Frontal cortex (tissue), 4 donors: ENCODE results near the gene ZSCAN25. TPM values are rescaled to one million over a fixed set of nuclear protein-coding genes. Genes with fewer than 3 reads are reported as not detected.
"Not testable (repeated sequence)": the region's sequence is repeated elsewhere in the genome, so short reads cannot be mapped to it uniquely, and the experiment has no call there.

Experiments
- DNase-seq, 2 donors: peaks; one replicate each; pipeline ENCODE4 v3.0.0; 2012; ENCODE audit warnings: low spot score in 2 of 2
- FAIRE-seq: peaks from 2 replicates; lab custom pipeline; 2012; peaks lifted over from hg19 to GRCh38; lab: Jason Lieb, UNC
- total RNA-seq: library from RNA; depleted of rRNA; stranded (reverse); fragments of >200 nt; gene quantifications from one replicate; pipeline ENCODE4 v1.2.3, GENCODE V29; 2014
- donor health status: control.
- donor health status: control.
- donor health status: control.

Gene ZSCAN25
- 12.2 TPM for total RNA-seq

DNA sequence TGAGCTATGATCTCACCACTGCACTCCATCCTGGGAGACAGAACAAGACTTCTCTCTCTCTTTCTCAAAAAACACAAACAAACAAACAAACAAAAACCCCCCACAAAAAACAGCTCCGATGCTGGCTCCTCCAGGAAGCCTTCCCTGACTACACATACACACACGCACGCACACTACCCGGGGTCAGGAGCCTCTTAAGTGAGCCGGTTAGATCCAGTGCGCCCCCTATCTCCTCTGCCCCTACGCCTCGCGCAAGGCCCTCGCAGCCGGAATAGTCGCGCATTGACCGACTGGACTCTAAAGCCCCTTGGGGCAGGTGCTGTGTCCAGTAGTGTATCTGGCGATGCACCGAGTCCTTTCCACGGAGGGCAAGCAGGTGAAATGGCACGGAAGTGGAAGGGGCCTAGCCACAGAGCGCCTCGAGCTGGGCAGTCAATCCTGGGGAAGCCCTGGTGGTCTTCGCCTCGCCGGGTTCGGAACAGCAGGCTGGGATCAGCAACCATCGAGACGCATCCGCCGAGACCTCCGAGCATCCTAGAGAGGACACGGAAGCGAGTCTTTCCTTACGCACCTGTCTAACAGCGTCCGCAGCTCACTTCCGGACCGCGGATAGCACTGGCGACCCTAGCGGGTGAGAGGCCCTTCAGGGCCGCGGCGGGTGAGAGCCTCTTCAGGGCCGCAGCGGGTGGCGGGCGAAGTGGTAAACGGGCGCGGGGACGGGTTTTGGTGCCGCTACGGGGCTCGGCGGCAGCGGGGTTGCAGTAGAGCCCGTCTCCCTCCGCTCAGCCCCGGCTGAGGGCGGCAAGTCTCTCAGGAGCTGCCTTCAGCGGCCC, at the start of gene ZSCAN25:
Gene ZSCAN25, plus strand, starts transcription at position 588 of the 833 bp plus-strand sequence. CDS start 2,661 bp downstream, outside the sequence.
- DNase-seq (peak; percentile 83 to 90), FAIRE-seq (no peak)

- not testable (repeated sequence) for DNase-seq, FAIRE-seq
These were observed 48.0 kb upstream of the ZSCAN25 start for GRCh38 chr7:99568770-99569169.

DNA sequence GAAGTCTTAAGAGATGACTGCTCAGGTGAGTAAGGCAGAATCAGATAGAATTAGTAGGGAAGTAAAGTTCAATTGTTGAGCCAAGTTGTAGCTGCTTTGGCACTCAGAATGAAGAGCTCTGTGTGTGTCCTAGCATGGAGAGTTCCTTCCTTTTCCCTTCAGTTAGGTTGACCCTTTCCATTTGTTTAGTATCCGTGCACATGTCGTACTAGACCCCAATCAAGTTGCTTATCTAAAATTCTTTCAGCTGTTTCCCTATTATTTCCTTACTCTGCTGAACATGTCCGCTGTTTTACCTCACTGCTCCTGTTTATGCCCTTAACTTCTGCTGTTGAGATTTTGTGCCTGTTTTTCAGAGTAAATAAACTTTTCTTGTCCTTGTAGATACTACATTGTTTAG, 45.0 kb upstream of the ZSCAN25 start:
- FAIRE-seq (no peak), DNase-seq (no peak)

DNA sequence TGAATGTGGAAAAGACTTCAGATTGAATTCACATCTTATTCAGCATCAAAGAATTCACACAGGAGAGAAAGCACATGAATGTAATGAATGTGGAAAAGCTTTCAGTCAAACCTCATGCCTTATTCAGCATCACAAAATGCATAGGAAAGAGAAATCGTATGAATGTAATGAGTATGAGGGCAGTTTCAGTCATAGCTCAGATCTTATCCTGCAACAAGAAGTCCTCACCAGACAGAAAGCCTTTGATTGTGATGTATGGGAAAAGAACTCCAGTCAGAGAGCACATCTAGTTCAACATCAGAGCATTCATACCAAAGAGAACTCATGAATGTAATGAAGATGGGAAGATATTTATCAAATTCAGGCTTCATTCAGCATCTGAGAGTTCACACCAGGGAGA, 43.5 kb upstream of the ZSCAN25 start:
- no peak for DNase-seq
- no peak for FAIRE-seq

- no peak for FAIRE-seq
- DNase-seq: no peak
These were observed 40.5 kb upstream of the ZSCAN25 start for GRCh38 chr7:99576251-99576650.

GRCh38 chr7:99579281-99579955, 37.3 kb upstream of the ZSCAN25 start:
- no peak for FAIRE-seq

GRCh38 chr7:99579956-99580777, 36.6 kb upstream of the ZSCAN25 start:
- no peak for FAIRE-seq

More at GRCh38 chr7:99579281-99579955, 37.3 kb upstream of the ZSCAN25 start:
- DNase-seq: no peak

GRCh38 chr7:99580778-99581332, 35.9 kb upstream of the ZSCAN25 start:
- DNase-seq, FAIRE-seq: not testable (repeated sequence)

More at GRCh38 chr7:99579956-99580777, 36.6 kb upstream of the ZSCAN25 start:
- DNase-seq: peak in 1 of 2 donors; percentile 30

DNA sequence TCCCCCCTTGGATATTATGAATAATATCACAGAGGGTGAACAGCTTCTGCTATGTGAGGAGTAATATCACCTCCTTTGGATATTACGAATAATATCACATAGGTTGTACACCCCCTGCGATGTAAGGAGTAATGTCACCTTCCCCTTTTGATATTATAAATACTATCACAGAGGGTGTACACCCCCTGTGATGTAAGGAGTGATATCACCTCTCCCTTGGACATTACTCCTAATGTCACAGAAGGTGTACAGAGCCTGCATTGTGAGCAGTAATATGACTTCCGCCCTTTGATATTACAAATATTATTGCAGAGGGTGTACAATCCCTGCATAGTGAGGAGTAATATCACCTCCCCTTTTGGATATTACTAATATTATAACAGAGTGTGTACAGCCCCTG, 27.9 kb upstream of the ZSCAN25 start:
- FAIRE-seq (no peak), DNase-seq (no peak)

GRCh38 chr7:99594948-99595745, 21.6 kb upstream of the ZSCAN25 start:
- no peak for FAIRE-seq
- DNase-seq: no peak

DNA sequence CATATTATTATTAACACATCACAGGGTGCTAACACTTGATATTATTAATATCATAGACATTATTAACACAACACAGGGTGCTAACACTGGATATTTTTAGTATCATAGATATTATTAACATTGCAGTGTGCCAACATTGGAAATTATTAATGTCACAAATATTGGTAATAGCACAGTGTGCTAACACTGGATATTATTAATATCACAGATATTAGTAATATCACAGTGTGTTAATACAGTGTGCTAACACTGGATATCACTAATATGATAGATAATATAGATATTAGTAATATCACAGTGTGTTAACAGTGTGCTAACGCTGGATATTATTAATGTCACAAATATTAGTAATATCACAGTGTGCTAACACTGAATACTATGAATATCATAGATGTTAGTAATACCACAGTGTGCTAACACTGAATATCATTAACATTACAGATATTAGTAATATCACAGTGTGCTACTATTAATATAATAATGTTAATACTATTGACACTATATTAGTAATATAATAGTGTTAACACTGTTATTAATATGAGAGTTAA, 20.3 kb upstream of the ZSCAN25 start:
- DNase-seq (no peak), FAIRE-seq (no peak)

DNA sequence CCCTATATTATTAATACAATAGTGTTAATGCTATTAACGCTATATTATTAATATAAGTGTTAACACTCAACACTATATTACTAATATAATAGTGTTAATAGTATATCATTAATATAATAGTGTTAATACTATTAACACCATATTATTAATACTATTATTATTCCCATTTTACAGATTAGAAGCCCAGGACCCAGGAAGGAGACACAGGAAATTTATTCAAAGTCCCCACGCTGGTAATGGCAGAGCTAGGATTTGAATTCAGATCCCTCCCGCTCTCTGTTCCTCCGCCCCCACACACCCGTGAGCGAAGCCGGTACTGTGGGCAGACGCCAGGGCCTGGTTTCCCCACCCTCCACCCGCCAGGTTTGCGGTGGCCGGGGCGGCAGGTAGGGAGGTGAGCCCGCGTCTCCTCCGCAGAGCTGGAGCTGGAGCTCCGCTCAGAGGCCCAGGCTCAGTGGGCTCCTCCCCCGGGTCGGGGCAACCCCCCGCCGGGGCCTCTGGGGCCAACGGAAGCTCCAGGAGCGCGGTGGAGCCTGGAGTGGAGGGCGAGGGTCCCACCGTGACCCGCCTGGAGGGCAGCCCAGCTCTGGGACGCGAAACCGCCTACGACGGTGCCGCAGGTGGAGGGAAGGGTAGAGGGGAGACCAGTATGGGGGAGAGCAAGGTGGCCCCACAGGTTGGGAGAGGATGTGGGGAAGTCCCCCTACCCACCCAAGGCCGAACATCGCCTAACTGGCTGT, 18.8 kb upstream of the ZSCAN25 start, which contains the start of gene TMEM225B:
Gene TMEM225B, plus strand, starts transcription at position 506 of the 740 bp plus-strand sequence. CDS start 6,122 bp downstream, outside the sequence.
- DNase-seq: no peak

GRCh38 chr7:99599836-99600235, 16.9 kb upstream of the ZSCAN25 start:
- DNase-seq (no peak), FAIRE-seq (no peak)

More for the DNA sequence above, 18.8 kb upstream of the ZSCAN25 start, which contains the start of gene TMEM225B:
- no peak for FAIRE-seq

- FAIRE-seq: no peak
These were observed 15.0 kb upstream of the ZSCAN25 start for GRCh38 chr7:99601656-99602310.

GRCh38 chr7:99605527-99605926, 11.2 kb upstream of the ZSCAN25 start:
- DNase-seq (no peak), FAIRE-seq (no peak)

More at GRCh38 chr7:99601656-99602310, 15.0 kb upstream of the ZSCAN25 start:
- DNase-seq: no peak

GRCh38 chr7:99606531-99606930, 10.2 kb upstream of the ZSCAN25 start:
- FAIRE-seq (no peak), DNase-seq (no peak)

- FAIRE-seq (no peak), DNase-seq (no peak)
These were observed 9.2 kb upstream of the ZSCAN25 start for GRCh38 chr7:99607548-99607947.
